Measurements from ENCODE around the gene GRID2IP.
"Not testable (repeated sequence)": the region's sequence is repeated elsewhere in the genome, so short reads cannot be mapped to it uniquely, and the experiment has no call there.

The GRID2IP gene

DNA sequence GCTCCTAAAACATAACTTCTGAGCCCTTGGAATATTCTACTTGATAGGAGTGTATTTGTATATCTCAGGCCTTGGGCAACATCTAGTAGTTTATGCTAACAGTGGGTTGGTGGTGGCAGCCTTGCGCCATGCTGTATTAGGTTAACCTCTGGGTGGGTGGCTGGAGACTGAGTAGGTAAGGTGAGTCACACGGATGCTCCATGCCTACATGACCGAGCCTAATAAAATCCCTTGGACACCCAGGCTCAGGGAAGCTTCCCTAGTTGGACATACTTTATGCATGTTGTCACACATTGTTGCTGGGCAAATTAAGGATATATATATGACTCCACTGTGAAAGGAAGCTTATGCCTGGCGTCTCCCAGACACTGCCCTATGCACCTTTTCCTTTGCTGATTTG is 97.5 kb downstream of the GRID2IP start:
- no peak for DNase-seq (ENCODE audit: extremely low read depth in 1 of 2, low read depth in 1 of 2)

DNA sequence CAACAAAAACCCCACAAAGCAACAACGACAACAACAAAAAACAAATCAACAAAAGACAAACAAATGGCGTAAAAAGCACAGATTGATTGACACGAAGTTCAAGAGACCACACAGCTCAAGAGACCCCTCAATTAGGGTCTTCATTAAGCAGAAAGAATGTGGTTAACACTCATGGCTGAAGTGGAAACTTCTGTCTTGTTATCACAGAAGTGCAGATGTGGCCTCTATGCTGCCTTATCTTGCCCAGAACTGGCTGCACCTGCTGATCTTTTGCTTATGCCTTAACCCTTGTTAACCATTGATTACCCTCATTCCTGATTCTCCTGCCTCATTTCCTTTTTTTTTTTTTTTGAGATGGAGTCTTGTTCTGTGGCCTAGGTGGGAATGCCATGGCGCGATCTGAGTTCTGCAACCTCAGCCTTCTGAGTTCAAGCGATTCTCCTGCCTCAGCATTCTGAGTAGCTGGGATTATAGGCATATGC is 100.0 kb downstream of the GRID2IP start:
- no peak for DNase-seq (ENCODE audit: extremely low read depth in 1 of 2, low read depth in 1 of 2)

DNA sequence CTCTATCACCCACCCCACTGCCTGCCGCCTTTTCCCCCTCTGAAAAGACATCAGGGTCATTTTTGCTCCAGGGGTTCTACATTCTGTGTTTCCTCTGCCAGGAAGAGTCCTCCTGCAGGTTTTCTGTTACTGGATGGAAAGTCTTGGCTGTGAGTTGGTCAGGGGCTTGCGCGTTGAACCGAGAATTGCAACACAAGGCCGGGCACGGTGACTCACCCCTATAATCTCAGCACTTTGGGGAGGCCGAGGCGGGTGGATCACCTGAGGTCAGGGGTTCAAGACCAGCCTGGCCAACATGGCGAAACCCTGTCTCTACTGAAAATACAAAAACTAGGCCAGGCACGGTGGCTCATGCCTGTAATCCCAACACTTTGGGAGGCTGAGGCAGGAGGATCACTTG is 100.7 kb downstream of the GRID2IP start:
- DNase-seq (ENCODE audit: extremely low read depth in 1 of 2, low read depth in 1 of 2) = not testable (repeated sequence)

DNA sequence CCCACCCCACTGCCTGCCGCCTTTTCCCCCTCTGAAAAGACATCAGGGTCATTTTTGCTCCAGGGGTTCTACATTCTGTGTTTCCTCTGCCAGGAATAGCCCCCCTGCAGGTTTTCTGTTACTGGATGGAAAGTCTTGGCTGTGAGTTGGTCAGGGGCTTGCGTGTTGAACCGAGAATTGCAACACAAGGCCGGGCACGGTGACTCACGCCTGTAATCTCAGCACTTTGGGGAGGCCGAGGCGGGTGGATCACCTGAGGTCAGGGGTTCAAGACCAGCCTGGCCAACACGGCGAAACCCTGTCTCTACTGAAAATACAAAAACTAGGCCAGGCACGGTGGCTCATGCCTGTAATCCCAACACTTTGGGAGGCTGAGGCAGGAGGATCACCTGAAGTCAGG is 101.4 kb downstream of the GRID2IP start:
- DNase-seq (ENCODE audit: extremely low read depth in 1 of 2, low read depth in 1 of 2) = not testable (repeated sequence)

DNA sequence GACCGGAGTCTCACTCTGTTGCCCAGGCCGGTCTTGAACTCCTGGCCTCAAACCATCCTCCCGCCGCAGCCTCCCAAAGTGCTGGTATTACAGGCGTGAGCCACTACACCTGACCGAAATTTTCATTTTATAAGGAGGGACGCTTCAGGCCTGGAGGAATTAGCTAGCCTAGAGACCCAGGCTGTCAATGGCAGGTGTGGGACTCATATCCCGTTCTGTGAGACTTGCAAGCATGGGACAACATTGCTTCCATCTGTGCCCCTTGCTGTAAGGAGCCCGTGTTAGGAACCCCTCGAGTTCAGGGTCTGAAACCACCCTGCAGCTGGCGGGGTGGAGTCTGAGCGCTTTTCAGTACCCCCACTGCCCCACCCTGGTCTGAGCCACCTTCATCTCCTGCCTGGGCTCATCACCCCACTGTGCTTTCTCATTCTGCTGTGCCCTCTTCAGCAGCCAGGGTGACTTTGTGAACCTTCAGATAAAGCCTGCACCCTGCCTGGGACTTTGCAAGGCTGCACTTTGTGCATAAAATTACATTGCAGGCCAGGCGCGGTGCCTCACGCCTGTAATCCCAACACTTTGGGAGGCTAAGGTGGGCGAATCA is 102.2 kb downstream of the GRID2IP start:
- DNase-seq (ENCODE audit: extremely low read depth in 1 of 2, low read depth in 1 of 2) = no peak

DNA sequence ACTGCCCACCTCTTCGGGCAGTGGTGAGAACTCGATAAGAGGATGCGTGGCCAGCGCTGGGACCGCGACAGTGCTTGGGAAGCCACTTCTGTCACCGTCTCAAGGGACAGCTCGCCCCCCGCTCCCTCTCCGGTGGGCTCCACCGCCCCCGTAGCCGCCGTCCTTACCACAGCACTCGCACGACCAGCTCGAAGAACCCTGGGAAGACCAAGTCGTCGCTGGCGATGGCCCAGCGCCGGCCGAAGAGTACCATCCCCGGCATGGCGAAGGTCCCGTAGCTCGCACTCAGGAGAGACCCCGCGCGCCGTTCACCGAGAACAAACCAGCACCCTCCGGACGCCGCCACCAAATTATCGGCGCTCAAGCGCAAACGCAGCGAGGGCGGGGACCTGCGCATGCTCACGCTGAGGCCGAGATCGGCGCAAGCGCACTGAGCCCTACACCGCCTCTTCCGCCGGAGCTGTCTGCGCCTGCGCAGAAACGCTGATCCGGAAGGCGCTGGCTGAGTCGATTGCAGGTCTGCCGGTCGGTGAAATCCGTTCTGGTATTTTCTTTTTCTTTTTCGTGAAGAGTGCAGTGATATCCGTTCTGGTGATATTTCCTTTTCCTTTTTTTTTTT is 103.6 kb downstream of the GRID2IP start, which contains the start of gene DAGLB:
Gene DAGLB (minus strand): TSS at position 374 of the 619 bp plus-strand sequence. CDS start 112 bp downstream, at position 262.
- DNase-seq (ENCODE audit: extremely low read depth in 1 of 2, low read depth in 1 of 2) = peak; percentile 87 to 89

Data from stimulated activated CD8-positive, alpha-beta memory T cell treated with anti-CD3 and anti-CD28 coated beads, Interleukin-7, amount 100 ng/mL, for 48 hours (primary cell).